GM21825 (cell line): Measurements from ENCODE around the gene GLI3.
A peak's percentile ranks its signal among the peaks of the same experiment; 100 is the strongest.

Source experiments
- ATAC-seq: cut with Tn5 transposase; IDR thresholded peaks from one replicate; pipeline ENCODE4 v1.9.1; 2021; ENCODE audit warnings: mild to moderate bottlenecking, moderate library complexity; ENCODE audit not compliant: unreplicated experiment

The GLI3 gene

GRCh38 chr7:42236266-42236975 is 588 bp downstream of the GLI3 start:
- ATAC-seq = peak; percentile 12

- ATAC-seq = no peak
Observed at GRCh38 chr7:42235741-42236161, 1.3 kb downstream of the GLI3 start.

- no peak for ATAC-seq
Observed at GRCh38 chr7:42234736-42235135, 2.3 kb downstream of the GLI3 start.

GRCh38 chr7:42233695-42234331 is 3.2 kb downstream of the GLI3 start:
- ATAC-seq = no peak

GRCh38 chr7:42233171-42233570 is 3.8 kb downstream of the GLI3 start:
- ATAC-seq = no peak

GRCh38 chr7:42232275-42232674 is 4.7 kb downstream of the GLI3 start:
- no peak for ATAC-seq

GRCh38 chr7:42231043-42231787 is 5.8 kb downstream of the GLI3 start:
- ATAC-seq = no peak

GRCh38 chr7:42227936-42228591 is 8.9 kb downstream of the GLI3 start:
- ATAC-seq = no peak

- ATAC-seq = no peak
Observed at GRCh38 chr7:42227541-42227935, 9.5 kb downstream of the GLI3 start.

GRCh38 chr7:42227021-42227420 is 10.0 kb downstream of the GLI3 start:
- no peak for ATAC-seq

- ATAC-seq = no peak
Observed at GRCh38 chr7:42226354-42226941, 10.6 kb downstream of the GLI3 start.

- no peak for ATAC-seq
Observed at GRCh38 chr7:42224391-42225003, 12.5 kb downstream of the GLI3 start.

- ATAC-seq = no peak
Observed at GRCh38 chr7:42222891-42223290, 14.1 kb downstream of the GLI3 start.

- ATAC-seq = no peak
Observed at GRCh38 chr7:42222125-42222524, 14.9 kb downstream of the GLI3 start.

- ATAC-seq = no peak
Observed at GRCh38 chr7:42221304-42221703, 15.7 kb downstream of the GLI3 start.

- ATAC-seq = no peak
Observed at GRCh38 chr7:42219447-42219846, 17.6 kb downstream of the GLI3 start.

GRCh38 chr7:42218248-42218647 is 18.8 kb downstream of the GLI3 start:
- no peak for ATAC-seq

GRCh38 chr7:42217548-42217947 is 19.5 kb downstream of the GLI3 start:
- no peak for ATAC-seq

- ATAC-seq = no peak
Observed at GRCh38 chr7:42217053-42217452, 20.0 kb downstream of the GLI3 start.

GRCh38 chr7:42214060-42214679 is 22.8 kb downstream of the GLI3 start:
- ATAC-seq = no peak
